ENCODE measurements around the gene PTPRM. TPM values are rescaled to one million over a fixed set of nuclear protein-coding genes. Genes with fewer than 3 reads are reported as not detected.

The PTPRM gene
- total and polyA plus RNA-seq, 3 donors from 2014 or later = 76.4 to 101 (median 94.6) TPM

- WGBS, 2 donors = 5 to 8% methylated on average over 4 of the region's 4 CpGs
- peaks cover 14% of the 10 kb centered on the region for H3K4me1 ChIP-seq
Observed at GRCh38 chr18:7566244-7566566, 911 bp upstream of the PTPRM start.

DNA sequence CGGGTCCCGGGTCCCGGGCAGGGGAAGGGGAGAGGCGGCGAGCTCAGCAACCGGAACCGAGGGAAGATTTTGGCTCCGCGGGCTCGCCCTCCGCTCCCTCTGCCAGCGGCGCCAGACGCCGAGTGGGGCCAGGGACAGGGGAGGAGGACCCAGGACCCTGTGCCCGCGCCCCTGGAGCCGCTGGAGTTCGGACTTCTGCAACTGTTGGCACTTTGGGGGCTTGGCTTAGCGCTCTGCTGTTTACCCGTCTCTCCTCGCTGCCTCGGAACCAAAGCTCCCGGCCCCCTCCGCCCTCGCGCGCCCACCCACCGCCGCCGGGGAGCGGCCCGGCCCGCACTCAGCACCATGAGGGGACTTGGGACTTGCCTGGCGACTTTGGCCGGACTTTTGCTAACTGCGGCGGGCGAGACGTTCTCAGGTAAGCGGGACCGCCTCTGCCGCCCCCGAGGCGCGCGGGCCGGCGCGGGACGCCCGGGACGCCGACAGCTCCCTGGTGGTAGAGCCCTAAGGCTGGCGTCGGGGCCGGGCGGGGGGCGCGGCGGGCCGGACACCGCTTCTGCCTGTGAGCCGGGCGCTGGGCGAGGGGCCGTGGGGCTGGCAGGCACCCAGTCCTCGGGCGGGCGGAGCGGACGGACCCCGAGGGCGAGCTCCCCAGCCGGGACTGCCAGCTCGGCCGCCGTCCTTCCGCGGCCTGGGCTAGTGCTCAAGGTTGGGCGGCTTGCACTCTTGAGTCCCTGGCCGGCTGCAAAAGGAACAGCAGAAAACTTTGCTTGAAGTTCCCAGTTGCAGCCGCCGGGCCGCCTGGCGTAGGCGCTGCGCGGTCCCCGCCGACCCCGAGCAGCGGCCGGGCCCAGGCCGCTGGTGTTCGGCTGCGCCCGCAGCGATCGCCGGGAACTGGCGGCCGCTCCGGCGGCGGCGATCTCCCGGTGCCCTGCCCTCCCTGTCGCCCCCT, 634 bp downstream of the PTPRM start:
- 0 to 2% methylated on average over 21 to 47 of the region's 109 CpGs for WGBS, 2 donors
- Histone ChIP-seq H3K4me3 (peak overlapping the region; percentile 82 to 88), H3K4me1 (peaks cover 8% of the 10 kb centered on the region), H3K27me3 (no peaks in the 10 kb centered on the region), H3K27ac (peak overlapping the region; percentile 91 to 99), H3K9me3 (no peaks in the 10 kb centered on the region), H3K36me3 (ENCODE audit: low read depth, missing control alignments) (no peaks in the 10 kb centered on the region)
- DNase-seq = peak; percentile 56
- intact Hi-C loops (cut with DNase I; ENCODE audit: low total_unique reads) = loop anchor here (10.0 kb wide), 1 partner anchor 293 kb away; no protein-coding TSS in a partner anchor
- no peak for TF ChIP-seq CTCF (IDR thresholded peaks at IDR 0.05)
- no peak for TF ChIP-seq POLR2A (IDR thresholded peaks at IDR 0.05)

More at GRCh38 chr18:7566244-7566566, 911 bp upstream of the PTPRM start:
- intact Hi-C loops (cut with DNase I; ENCODE audit: low total_unique reads) = loop anchor here (10.0 kb wide), 1 partner anchor 291 kb away; no protein-coding TSS in a partner anchor
- peak overlapping the region; percentile 67 to 88 for H3K4me3 ChIP-seq
- H3K36me3 ChIP-seq (ENCODE audit: low read depth, missing control alignments) = no peaks in the 10 kb centered on the region
- no peaks in the 10 kb centered on the region for H3K9me3 ChIP-seq
- TF ChIP-seq POLR2A (IDR thresholded peaks at IDR 0.05) = no peak
- TF ChIP-seq CTCF (IDR thresholded peaks at IDR 0.05) = peak in 1 of 3 experiments; percentile 3
- H3K27me3 ChIP-seq = no peaks in the 10 kb centered on the region
- DNase-seq = no peak
- peak overlapping the region; percentile 89 to 99 for H3K27ac ChIP-seq

- no peaks in the 10 kb centered on the region for H3K9me3 ChIP-seq
- no peaks in the 10 kb centered on the region for H3K27me3 ChIP-seq
- peak overlapping the region; percentile 91 to 99 for H3K27ac ChIP-seq
- H3K4me1 ChIP-seq = peaks cover 6% of the 10 kb centered on the region
- WGBS, 2 donors = 1% methylated on average over 20 to 34 of the region's 44 CpGs
- no peaks in the 10 kb centered on the region for H3K36me3 ChIP-seq (ENCODE audit: low read depth, missing control alignments)
- no peak for TF ChIP-seq CTCF (IDR thresholded peaks at IDR 0.05)
- no peak for TF ChIP-seq POLR2A (IDR thresholded peaks at IDR 0.05)
- DNase-seq = peak; percentile 53
- peak overlapping the region; percentile 82 to 88 for H3K4me3 ChIP-seq
- intact Hi-C loops (cut with DNase I; ENCODE audit: low total_unique reads) = loop anchor here (10.0 kb wide), 1 partner anchor 294 kb away; no protein-coding TSS in a partner anchor
Observed at GRCh38 chr18:7568426-7568825, 1.3 kb downstream of the PTPRM start.

DNA sequence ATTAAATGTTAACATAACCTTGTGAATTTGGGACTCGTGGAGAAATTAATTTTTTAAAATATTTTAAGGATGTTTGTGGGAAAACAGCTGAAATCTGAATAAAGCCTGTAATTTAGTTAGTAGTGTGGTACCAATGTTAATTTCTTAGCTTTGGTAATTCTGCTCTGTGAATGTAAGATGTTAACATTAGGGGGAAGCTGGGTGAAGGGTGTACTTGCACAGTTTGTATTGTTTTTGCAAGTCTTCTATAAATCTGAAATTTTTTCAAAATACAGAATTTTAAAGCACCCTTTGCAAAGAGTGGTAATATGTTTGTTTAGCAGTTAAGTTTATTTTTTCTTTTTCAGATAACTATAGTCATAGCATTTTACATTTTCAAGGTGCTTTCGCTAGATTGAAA, 4.5 kb downstream of the PTPRM start:
- Histone ChIP-seq H3K27ac (no peak overlapping the region), H3K9me3 (no peaks in the 10 kb centered on the region), H3K27me3 (no peaks in the 10 kb centered on the region), H3K36me3 (ENCODE audit: low read depth, missing control alignments) (no peaks in the 10 kb centered on the region), H3K4me1 (no peaks in the 10 kb centered on the region), H3K4me3 (no peak overlapping the region)
- DNase-seq = no peak
- intact Hi-C loops (cut with DNase I; ENCODE audit: low total_unique reads) = no loop called here
- 90 to 95% methylated on average over 2 of the region's 2 CpGs for WGBS, 2 donors
- TF ChIP-seq CTCF (IDR thresholded peaks at IDR 0.05) (no peak), POLR2A (IDR thresholded peaks at IDR 0.05) (no peak)
